ENCODE results near the gene CTNNA3.

The CTNNA3 gene

GRCh38 chr10:66284621-66285020 lies 1411.4 kb downstream of the CTNNA3 start:
- Histone ChIP-seq H3K4me3 (ENCODE audit: low read depth in 1 of 2, low read length in 1 of 2) (no peak overlapping the region), H3K36me3 (no peaks in the 10 kb centered on the region), H3K27me3 (no peaks in the 10 kb centered on the region), H3K9me3 (no peaks in the 10 kb centered on the region), H3K4me1 (ENCODE audit: control insufficient read depth in 1 of 2, insufficient read depth in 1 of 2, low read depth in 1 of 2, low read length in 1 of 2) (no peaks in the 10 kb centered on the region), H3K27ac (no peak overlapping the region)
- no peak for TF ChIP-seq CTCF (IDR thresholded peaks at IDR 0.05)

- Histone ChIP-seq H3K27me3 (no peaks in the 10 kb centered on the region), H3K9me3 (no peaks in the 10 kb centered on the region), H3K27ac (no peak overlapping the region), H3K36me3 (no peaks in the 10 kb centered on the region), H3K4me1 (ENCODE audit: control insufficient read depth in 1 of 2, insufficient read depth in 1 of 2, low read depth in 1 of 2, low read length in 1 of 2) (no peaks in the 10 kb centered on the region), H3K4me3 (ENCODE audit: low read depth in 1 of 2, low read length in 1 of 2) (no peak overlapping the region)
- TF ChIP-seq CTCF (IDR thresholded peaks at IDR 0.05), result no peak
These were observed 1412.0 kb downstream of the CTNNA3 start for GRCh38 chr10:66283874-66284464.

GRCh38 chr10:66283064-66283463 lies 1412.9 kb downstream of the CTNNA3 start:
- Histone ChIP-seq H3K36me3 (no peaks in the 10 kb centered on the region), H3K4me1 (ENCODE audit: control insufficient read depth in 1 of 2, insufficient read depth in 1 of 2, low read depth in 1 of 2, low read length in 1 of 2) (no peaks in the 10 kb centered on the region), H3K27ac (no peak overlapping the region), H3K4me3 (ENCODE audit: low read depth in 1 of 2, low read length in 1 of 2) (no peak overlapping the region), H3K27me3 (no peaks in the 10 kb centered on the region), H3K9me3 (no peaks in the 10 kb centered on the region)
- no peak for TF ChIP-seq CTCF (IDR thresholded peaks at IDR 0.05)

- Histone ChIP-seq H3K4me1 (ENCODE audit: control insufficient read depth in 1 of 2, insufficient read depth in 1 of 2, low read depth in 1 of 2, low read length in 1 of 2) (no peaks in the 10 kb centered on the region), H3K27me3 (no peaks in the 10 kb centered on the region), H3K36me3 (no peaks in the 10 kb centered on the region), H3K9me3 (no peaks in the 10 kb centered on the region), H3K4me3 (ENCODE audit: low read depth in 1 of 2, low read length in 1 of 2) (no peak overlapping the region), H3K27ac (no peak overlapping the region)
- TF ChIP-seq CTCF (IDR thresholded peaks at IDR 0.05), result no peak
These were observed 1414.7 kb downstream of the CTNNA3 start for GRCh38 chr10:66281327-66281726.

GRCh38 chr10:66277481-66277880 lies 1418.5 kb downstream of the CTNNA3 start:
- Histone ChIP-seq H3K9me3 (no peaks in the 10 kb centered on the region), H3K27me3 (no peaks in the 10 kb centered on the region), H3K4me1 (ENCODE audit: control insufficient read depth in 1 of 2, insufficient read depth in 1 of 2, low read depth in 1 of 2, low read length in 1 of 2) (no peaks in the 10 kb centered on the region), H3K4me3 (ENCODE audit: low read depth in 1 of 2, low read length in 1 of 2) (no peak overlapping the region), H3K27ac (no peak overlapping the region), H3K36me3 (no peaks in the 10 kb centered on the region)
- no peak for TF ChIP-seq CTCF (IDR thresholded peaks at IDR 0.05)
